Stimulated activated CD8-positive, alpha-beta memory T cell treated with anti-CD3 and anti-CD28 coated beads, Interleukin-2, amount 100 ng/mL, for 48 hours (primary cell): ENCODE results near the gene EXPH5.

Experiments
- DNase-seq, 2 donors: peaks; one replicate each; pipeline ENCODE4 v3.0.0-alpha.2; 2020; ENCODE audit warnings: low read depth in 2 of 2

The EXPH5 gene

DNA sequence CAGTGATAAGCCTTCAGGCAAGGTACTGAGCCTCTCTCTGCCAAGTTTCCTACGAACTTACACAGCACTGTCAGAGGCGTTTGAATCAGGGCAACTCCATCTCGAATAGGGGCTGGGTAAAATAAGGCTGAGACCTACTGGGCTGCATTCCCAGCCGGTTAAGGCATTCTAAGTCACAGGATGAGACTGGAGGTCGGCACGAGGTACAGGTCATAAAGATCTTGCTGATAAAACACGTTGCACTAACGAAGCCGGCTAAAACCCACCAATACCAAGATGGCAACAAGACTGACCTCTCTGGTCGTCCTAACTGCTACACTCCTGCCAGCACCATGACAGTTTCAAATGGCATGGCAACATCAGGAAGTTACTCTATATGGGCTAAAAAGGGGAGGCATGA, 75.0 kb downstream of the EXPH5 start:
- DNase-seq: no peak

DNA sequence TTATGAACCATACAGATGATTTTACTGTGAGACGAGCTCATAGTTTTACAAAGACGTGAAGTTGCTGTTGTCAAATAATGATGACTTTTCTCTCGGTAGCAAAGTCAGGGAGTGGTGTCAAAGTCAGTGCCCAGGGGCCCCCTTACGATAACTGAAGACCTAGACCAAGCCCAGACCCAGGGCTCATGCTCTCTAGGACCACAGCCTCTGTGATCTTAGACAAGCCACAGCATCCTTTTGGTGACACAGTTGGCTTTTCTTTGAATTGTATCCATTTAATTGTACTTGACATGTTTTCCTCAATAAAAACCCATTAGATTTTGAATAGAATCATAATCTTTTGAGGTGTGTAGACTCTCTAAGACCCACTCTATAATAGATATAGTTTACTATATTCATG, 77.4 kb downstream of the EXPH5 start:
- no peak for DNase-seq

DNA sequence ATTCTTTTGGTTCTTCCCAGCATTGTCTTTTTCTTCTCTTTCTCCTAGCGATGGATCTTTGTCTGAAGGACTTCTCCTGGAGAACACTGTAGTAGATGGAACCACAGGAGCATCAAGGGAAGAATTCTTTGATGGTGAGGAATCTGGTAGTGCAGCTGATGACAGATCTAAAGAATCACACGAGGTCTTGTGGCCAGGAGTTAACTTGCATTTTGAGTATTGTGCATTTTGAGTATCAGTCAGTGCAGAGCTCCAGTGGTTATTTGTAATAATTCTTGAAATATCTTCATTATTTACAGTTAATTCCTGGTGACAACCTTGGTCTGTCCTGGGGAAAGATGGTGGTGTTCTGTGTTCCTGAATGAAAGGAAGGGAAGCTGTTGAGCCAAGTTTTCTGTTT, 80.9 kb downstream of the EXPH5 start:
- no peak for DNase-seq

DNA sequence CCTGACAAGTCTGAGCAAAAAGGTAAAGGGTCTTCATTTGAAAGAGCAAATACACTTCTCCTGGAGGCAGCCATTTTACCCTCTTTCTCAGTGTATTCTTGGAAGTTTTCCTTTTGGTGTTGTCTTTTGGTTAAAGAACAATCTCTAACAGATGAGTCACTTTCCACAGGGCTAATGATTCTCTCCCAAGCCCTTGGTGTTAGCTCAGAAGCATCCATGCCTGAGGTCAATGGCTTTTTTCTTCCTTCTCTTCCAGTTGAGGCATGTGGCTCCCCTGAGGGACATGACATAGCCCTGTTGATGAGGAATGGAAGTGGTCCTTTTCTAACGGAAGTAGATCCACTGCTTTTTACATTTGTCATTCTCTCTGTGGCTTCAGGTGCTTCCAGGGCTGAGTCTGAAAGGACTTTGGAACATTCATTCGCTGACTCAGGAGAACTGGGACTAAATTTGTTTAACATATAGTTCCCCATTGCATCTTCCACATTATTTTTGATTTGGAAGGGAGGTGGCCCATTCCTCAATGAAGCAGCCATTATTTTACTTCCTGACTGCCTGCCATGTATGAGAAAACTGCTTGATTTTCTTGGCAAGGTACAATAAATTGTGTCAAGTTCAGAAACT, 81.6 kb downstream of the EXPH5 start:
- DNase-seq: no peak

DNA sequence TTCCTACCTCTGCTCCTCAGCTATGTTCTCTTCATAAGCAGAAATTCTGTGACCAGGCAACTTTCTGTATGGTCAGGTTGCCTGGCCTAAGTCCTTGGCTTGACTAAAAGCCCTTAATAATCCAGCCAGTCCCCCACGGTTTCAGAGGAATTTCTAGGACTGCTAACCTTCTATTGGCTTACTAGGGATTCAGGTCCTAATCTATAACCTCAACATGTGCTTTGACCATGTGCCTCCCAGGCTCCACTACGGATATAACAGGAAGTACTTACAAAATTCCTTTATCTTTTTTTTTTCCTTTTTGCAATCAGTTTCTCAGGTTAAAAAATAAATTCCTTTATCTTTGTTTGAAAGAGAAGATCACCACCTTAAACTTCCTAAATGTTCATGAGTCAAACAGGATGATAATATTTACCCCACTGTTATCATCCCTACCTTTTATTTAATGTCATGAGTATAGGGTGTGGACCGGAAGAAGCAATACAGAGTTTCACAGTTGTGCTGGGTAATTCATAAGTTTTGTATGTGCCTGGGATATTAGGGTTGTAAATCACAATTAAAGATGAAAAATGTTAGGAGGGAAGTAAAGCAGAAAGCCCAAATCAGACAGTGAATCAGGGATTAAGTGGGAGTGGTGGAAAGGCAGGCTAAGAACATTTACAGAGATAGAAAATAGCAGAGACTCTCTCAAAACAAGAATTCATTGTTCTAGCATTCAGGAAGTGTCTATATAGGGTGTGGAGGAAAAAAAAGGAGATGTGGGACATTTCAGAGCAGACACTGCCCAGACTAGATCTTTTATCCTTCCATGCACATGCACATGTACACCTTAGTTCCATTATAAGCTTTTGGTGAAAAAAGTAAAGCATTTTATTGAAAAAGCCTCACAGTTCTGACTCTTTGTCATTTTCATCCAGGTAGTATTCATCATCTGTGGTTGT, 84.6 kb downstream of the EXPH5 start:
- DNase-seq: no peak

DNA sequence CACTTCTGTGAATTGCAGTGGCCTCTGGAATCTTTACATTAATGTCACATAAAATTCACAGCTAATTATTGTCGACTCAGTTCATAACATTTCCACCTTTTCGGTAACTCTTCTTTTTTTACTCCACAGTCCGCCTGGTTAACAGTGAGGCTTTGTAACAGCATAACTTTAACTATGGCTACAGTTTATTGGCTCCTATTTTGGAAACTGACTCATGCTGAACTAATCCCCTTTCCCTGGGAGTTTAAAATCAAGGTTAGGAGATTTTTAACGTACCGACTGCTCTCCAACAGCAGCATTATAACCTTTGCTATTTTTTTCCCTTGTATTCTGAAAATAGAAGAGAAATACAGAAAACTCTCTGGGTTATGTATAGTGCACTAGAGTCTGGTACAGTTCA, 92.2 kb downstream of the EXPH5 start:
- no peak for DNase-seq

DNA sequence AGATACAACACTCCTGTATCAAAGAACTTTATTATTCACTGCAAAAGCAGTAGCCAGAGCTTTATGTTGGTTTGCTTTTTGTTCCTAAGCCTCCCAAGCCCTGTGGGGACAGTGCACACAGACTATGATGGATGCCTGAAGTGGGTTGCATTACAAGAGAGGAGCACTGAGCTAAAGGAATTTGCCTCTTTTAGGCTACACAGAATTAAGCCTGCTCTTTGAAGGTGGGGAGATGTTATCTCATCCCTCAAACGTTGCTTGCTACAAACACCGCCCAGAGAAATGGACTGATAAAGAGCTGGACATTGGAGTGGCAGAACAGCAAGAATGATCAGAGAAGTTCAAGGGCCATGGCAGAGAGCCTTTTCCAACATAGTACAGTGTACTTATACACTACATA, 92.8 kb downstream of the EXPH5 start:
- DNase-seq: no peak

DNA sequence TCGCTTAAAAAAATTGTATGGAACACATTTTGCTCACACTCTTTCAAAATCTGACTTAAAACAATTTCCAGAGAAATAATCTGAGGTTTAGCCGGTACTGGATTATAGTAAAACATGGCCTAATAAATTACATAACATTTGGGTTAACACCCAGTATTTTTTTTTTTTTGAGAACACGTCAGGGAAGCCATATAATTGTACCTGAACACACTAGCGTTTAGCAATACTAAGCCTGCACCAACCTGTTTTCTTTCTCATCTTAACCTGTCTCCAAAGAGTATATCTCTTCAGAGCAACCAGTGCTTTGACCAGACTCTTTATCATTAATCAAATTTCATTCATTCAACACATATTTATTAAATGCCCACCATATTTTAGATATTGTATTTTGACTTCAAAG, 93.4 kb downstream of the EXPH5 start:
- no peak for DNase-seq

DNA sequence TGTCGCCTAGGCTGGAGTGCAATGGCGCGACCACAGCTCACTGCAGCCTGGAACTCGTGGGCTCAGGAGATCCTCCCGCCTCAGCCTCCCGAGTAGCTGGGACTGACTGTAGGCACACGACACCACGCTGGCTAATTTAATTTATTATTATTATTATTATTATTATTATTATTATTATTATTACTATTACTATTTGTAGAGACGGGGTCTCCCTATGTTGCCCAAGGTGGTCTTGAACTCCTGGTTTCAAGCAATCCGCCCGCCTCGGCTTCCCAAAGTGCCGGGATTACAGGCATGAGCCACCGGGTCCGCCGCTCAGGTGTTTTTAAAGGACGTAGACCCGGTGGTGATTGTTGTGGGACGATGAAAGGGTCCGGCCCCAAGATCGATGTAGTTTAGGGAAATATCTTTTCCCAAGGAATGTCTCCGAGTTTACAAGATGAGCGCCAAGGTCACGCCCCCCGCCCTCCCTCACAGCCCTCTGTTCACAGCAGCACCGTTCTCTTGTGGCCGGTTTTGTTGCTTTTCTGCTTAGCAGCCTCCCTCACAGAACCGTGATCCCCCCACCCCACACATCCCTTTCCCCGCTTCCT, 94.7 kb downstream of the EXPH5 start:
- no peak for DNase-seq

DNA sequence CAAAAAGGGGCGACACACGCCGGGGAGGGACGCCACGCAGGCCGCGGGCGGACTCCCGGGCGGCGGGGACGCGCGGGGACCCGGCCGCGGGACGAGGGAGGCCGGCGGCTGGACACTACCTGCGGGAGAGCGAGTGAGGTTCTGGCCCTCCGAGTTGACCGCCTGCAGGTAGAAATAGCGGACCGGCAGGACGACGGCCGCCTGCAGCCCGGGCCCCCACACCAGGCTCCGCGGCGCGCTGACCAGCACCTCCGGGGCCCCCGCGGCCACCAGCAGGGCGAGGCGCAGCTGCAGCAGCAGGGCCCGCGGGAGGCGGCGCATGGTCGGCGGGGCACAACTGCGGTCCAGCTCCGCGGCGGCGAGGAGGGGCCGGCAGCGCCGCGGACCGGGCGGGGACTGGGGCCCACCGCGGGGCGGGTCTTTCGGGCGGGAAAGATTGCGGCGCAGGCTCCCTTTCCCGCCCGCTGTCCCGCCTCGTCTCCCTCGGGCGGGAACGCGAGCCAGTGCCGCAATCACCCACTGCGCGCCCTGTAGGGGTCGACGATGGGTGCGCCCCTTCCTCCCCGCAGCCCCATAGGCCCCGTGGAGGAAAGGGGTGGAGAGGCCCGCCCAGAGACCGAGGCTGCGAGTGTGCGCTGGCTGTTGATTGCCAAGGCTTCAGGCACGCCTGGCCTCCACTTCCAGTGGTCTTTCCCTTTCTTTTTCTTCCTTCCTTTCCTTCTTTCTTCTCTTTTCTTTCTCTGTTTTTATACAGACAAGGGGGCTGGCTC, 95.3 kb downstream of the EXPH5 start, which contains the start of gene POGLUT3:
Gene POGLUT3, minus strand, starts transcription at position 339 of the 770 bp plus-strand sequence. Its CDS starts 18 bp downstream, at position 321.
- peak in 1 of 2 donors; percentile 23 for DNase-seq

DNA sequence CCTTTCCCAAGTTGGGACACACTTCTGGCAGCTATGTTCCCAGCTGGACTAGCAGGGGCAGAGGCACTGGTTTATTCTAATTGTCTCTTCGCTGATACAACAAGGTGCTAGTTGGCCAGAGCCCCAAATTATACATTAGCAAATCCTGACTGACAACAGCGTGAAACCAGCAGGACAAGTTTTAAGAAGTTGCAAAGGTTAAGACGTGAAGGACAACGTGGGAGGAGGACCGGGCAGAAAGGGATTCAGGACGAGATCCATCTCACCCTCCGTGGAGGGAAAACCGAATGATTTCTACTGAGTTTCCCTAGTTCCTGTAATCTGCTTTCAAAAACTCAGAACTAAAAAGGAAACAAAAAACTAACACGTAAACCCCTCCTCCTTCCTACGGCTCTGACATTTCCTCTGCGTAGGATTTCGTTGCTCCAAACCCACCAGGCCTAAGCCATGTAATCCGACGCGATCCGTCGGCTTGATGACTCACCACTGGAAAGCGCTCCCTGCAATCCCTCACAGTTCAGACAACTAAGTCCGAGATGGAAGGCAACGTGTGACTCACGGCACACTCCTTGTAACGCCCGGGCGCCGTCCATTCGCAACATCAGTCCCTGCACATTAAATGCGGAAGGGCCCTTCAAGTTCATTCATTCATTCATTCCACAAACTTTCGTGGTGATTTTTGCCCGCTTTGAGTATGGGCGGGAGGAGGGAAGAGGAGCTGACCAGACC, 96.1 kb downstream of the EXPH5 start:
- DNase-seq: peak; percentile 37 to 57

DNA sequence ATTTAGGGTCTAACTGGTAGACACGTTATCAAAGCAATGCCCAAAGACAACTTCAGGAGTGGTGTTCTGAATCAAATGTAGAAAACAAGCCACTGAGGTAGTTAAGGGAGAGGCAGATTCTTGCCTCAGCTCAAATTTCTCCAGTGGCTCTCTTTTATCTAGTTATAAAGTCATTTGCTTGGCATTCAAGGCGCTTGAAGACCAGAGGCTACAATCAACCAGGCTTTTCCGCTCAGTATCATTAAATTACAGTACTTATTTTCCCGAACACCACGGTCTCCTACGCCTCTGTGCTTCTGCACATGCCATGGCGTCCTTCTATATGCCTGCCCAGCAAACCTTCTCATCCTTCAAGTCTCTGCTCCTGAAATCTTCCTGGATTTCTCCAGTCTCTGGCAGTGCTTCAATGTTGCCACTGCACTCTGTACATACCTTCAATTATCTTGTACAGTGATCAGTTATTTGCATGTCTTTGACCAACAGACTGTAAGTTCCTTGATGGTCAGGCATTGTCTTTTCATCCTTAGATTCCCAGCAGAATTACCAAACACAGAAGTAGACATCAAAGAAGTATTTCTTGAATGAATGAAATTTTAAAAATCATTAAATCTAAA, 96.8 kb downstream of the EXPH5 start:
- no peak for DNase-seq

DNA sequence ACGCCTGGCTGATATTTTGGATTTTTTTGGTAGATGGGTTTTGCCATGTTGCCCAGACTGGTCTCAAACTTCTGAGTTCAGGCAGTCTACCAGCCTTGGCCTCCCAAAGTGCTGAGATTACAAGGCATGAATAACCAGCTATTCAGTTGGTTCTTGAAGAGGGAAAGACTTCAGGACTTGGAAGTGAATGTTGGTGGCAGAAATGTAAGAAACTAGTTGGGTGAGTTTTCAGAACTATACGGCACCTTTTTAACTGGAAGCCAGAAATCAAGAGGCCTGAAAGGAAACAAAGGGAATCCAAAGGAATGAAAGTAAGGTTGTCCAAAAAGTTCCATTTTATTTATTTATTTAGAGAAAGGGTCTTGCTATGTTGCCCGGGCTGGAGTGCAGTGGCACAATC, 98.2 kb downstream of the EXPH5 start:
- no peak for DNase-seq

DNA sequence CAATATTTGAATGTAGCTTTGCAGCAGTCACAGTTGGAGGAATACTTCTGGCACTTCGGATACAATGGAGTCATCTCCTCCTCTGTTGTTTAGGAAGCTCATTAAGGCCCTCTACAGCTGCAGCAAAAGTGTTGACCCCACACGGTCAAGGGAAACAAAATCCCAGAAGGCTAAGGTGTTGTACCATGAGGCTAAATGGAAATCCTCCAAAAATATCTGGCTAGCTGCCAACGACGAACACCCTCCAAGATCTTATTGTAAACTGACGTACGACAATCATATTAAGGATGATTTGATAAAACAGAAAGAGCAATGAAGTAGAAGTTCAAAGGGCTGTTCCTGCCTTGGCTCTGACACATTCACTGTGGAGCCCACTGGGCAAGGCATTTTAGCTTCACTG, 99.4 kb downstream of the EXPH5 start:
- DNase-seq: no peak

DNA sequence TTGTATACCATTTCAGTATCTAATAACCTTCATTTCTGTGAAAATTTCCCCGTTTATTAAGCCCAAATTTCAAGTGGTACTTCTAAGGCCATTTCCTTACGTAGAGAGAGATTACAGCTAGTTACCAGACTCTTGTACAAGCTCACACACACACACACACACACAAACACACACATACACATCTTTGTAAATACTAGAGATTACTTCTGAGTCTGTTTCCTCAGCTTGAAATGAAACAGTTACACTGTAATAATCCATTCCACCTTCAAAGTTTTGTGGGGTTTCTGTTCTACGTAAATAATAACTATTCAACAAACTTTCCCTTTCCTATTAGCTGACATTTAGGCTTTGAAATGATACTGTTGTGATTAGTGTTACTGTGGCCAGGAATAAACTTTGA, 101.6 kb downstream of the EXPH5 start:
- no peak for DNase-seq

DNA sequence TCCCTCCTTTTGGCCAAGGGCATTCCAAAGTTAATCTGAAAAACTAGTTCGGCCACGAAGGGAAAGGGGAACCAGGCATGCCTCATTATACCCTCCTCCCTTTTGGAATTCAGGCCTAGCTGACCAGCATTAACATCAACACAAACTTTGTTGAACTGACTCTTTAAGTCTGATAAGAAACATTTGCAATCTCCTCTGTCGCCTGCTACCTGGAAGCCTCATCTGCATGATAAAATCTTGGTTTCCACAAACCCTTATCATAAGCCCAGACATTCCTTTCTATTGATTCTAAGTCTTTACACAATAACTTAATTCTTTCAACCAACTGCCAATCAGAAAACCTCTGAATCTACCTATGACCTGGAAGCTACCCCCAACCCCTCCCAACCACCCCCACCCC, 106.7 kb downstream of the EXPH5 start:
- DNase-seq: no peak

DNA sequence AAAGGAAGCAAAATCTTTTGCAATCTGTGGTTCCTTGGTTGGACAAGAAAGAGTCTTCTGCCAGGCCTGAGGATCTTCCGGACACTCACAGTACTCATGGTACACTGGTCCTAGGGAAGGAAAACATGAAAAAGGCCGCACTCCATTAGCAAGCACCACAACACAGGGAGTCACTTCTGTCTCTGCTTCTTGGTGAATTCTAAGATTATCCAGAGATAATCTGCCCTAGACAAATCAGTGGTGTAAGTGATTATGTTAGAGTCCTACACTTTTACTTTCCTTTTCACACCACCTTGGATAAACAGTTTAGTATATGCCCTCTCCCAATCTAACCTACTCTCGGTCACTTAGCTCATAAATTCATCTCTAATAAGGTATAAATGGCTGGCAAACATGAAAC, 107.2 kb downstream of the EXPH5 start:
- DNase-seq: no peak

DNA sequence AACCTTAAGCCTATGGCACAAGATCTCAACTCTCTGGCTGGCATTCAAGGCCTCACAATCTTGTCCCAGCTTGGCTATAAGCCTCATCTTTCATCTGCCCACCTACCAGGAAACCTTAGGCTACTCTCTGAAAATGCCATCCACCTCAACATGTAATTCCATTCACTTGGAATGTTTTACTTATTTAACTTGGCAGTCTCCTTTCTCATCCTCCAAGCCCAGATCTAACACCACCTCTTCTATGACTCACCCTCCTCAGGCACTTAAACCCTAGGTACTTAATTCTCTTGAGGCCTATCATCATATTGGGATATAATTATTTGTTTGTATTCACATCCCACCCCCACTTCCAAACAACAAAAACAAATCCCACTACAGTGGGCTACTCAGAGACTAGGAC, 110.4 kb downstream of the EXPH5 start:
- DNase-seq: no peak

DNA sequence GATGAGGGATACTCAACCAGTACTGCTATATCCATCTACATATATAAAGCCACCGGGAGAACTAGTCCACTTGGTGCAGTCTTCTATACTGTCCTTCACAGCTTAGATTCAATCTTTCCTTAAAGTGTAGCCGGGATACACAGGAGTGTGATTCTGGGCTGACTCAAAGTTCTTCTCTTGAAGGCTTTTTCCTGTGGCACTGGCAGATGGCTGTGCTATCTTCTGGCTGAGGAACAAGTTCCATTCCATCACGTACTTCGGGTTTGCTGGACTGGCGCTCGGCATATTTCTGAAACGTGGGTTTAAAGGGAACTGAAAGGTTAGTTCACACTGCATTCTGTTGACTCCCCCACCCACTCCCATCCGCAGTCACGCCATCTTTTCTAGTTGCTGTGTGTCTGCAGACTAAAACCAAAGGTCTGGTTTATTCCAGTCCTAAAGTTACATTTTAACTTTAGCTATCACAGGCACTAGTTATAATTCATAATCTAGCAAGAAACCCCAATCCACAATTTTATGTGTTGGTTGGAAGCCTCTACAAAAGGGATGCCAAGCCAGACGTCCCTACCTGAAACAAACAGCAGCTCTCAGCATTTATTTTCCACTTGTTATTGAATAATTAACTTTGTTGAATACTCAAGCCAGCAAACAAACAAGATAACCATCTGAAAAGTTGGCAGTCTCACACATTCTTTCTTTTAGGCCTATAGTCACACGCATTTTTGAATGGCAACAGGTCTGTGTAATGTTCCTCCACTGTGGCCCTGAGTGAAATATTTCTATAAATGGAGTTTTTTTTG, 118.7 kb downstream of the EXPH5 start:
- no peak for DNase-seq

DNA sequence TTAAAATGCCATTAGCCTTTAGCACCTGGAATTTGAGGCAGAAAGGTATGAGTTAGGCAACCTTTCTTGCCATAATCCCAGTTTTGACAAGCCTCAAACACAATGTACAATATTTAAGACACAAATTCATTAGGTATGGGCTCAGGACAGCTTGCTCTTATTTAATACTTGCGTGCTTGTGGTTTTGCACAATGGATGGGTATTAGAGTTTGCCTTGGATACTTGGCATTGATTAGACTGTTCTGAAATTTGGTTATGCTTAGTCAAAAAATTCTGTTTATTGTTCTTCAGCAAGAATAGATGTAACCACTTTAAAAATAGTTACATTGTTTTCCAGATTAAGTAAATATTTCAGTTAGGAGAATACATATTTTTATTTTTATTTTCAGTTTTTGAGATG, 120.9 kb downstream of the EXPH5 start:
- no peak for DNase-seq
